NCI-H69 (cell line): Measurements from ENCODE around the gene BCKDHA.
A peak's percentile ranks its signal among the peaks of the same experiment; 100 is the strongest.
"Not testable (repeated sequence)": the region's sequence is repeated elsewhere in the genome, so short reads cannot be mapped to it uniquely, and the experiment has no call there.

Source experiments
- DNase-seq: peaks from one replicate; lab custom pipeline; 2025; lab: John Stamatoyannopoulos, UW

Gene BCKDHA

DNA sequence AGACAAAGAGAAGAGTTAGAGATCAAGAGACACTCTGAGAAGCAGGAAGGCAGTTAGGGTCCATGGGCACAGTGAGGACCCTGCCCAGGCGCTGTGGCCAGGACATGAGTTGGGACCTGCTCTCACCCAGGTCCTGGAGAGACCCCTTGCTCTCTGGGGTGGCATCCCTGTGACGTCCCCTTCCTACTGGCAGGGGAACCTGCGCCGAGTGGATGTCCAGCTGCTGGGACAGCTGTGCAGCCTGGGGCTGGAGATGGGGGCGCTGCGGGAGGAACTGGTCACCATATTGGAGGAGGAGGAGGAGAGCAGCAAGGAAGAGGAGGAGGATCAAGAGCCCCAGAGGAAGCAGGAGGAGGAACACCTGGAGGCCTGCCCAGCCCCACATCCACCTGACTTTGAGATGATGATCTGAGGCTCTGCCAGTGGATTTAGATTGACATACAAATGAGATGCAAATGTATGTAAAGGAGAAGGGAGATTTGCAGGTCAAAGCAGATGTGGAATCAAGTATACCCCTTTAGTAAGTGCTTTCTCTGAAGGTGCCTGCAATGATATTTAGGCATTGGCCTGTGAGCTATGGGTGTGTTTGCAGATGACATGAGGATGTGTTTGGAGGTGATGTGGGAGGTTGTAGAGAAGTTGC is 46.3 kb downstream of the BCKDHA start:
- DNase-seq: no peak

DNA sequence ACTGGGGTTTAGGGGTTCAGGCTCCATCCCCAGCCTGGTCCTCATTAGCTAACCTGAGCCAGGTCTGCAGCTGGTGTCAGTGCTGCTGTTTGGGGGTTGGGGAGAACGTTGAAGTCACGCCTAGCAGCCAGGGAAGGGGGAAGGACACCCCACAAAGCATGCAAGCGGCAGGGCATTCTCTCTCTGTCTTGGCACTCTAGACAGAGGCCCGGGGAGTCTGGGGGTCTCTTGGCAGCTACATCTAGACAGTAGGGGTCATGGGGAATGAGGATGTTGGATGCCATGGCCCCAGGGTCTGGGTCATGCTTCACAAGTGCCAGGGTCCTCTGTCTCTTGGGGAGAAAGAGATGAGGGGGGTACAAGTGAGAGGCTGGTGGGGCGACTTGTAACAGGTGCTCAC is 48.0 kb downstream of the BCKDHA start:
- DNase-seq: no peak

GRCh38 chr19:41447732-41448332 is 50.2 kb downstream of the BCKDHA start:
- DNase-seq: no peak

- peak; percentile 80 for DNase-seq
Measured at GRCh38 chr19:41449079-41449864, 51.7 kb downstream of the BCKDHA start.

DNA sequence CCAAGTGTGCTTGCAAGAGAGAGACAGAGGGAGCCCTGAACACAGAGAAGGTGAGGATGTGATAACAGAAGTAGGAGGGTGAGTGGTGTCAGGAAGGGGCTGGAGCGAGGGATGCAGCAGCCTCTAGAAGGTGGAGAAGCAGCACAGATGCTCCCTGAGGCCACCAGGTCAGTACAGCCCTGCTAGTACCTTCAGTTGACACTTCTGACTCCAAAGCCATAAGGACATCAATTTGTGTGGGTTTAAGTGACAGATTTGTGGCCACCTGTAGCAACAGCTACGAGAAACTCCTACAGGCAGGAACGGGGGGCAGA is 52.2 kb downstream of the BCKDHA start:
- no peak for DNase-seq

DNA sequence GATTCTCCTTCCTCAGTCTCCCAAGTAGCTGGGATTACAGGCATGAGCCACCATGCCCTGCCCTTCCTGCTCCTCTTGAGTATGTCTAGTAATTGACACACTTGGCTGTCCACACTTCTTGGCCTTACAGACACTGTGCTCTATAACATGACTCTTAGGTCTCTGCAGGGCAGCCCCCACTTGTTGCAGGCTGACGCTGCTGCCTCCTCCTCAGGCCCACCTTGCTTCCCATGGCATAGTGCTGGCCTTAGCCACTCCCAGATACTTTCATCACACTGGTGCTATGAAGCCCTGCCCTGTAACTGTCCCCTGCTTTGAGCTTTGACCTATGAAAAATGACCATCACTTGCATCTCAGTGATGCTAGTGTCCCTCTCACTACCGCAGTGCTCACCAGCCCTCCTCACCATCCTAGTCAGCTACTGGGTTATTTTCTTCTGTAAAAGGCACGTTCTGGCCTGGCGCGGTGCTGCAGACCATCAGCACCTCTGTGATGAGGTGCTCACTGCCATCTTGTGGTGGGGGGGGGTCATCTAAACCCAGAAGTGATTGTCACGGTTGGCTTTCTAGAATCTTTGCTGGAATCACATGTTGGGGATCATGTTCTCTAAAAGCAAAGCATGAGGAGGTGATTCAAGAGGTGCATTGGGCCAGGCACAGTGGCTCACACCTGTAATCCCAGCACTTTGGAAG is 55.1 kb downstream of the BCKDHA start:
- no peak for DNase-seq

DNA sequence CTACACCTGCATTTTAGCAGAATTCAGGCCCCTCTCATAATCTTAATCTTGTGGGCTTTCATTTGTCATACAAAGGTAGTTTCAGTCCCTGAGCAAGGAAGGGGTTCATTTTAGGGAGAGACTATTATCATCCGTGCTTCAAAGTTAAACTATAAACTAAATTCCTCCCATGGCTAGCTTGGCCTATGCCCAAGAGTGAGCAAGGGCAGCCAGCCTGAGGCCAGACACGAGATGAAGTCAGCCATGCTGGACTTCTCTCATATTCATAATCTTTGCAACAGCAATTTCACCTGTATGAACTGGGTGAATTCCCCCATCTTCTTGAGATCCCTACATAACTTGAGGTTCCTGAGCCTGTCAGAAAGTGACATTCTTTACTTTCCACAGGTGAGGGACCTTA is 58.3 kb downstream of the BCKDHA start:
- no peak for DNase-seq

DNA sequence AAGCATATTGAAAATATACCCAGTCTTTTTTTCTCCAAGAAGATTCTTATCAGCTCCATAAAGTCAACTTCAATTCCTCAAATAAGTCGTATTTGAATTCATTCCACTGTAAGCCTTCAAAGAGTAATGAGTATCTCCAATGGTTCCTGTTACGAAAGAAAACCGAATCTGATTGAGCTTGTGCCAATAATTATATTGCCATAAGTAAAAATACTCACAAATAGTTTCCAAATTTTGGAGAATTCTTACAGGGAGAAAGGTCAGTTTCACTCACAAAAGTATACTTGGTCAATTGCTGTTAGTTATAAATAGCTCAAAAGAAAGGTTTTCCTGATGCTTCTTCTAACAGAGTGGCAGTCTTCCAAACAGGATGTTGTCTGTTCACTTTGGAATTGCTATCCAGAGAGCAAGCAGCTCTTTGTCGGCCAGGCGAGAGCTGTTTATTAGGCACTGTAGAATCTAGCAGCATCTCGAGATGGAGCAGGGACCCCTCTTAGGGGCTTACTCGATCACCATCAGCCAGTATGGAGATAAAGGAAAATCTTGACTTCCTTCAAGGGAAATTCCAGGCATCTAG is 58.8 kb downstream of the BCKDHA start:
- DNase-seq: peak; percentile 10

DNA sequence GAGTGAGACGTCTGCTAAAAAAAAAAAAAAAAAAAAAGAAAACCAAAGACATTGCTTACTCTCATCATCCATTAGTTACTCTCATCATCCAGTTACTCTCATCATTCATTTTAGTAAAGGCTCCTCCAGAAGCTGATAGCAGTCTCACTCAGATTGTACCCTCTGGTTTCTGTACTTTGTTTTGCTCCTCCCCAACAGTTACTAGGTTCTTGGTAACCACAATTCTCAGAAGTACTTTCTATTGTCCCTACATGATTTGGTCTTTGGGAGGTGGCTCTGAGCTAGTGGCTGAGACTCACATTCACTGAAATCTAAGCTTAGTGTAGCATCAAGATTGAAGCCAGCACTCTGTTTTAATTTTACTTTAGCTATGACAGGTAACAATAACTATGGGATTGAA is 59.6 kb downstream of the BCKDHA start:
- DNase-seq: no peak

DNA sequence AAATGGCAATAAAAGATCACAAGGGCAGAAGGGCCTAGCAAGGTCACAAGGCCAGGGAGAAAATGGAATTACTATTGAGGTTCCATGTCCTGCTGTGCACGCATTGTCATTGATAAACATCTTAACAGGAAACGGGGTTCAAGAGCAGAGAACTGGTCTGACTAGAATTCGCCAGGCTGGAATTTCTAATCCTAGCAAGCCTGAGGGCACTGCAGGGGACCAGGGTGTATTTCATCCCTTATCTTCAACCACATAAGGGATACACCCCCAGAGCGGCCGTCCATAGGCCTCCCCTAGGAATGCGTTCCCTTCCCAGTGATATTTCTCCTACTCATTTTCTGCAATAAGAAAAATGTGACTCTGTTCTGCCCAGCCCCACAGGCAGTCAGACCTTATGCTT is 64.9 kb downstream of the BCKDHA start:
- DNase-seq: no peak

GRCh38 chr19:41463257-41464256 is 65.9 kb downstream of the BCKDHA start:
- DNase-seq: not testable (repeated sequence)
